T-helper 2 cell (primary cell): ENCODE measurements around the gene MAGI3.
"Not testable (repeated sequence)": the region's sequence is repeated elsewhere in the genome, so short reads cannot be mapped to it uniquely, and the experiment has no call there.

Experiments used
- DNase-seq, 5 experiments: peaks; one replicate each; pipeline versions ENCODE4 v3.0.0 to v3.0.0-alpha.2; 2012 to 2022

MAGI3 gene

GRCh38 chr1:113701429-113701828 is 311.1 kb downstream of the MAGI3 start:
- no peak for DNase-seq

- no peak for DNase-seq
Measured at GRCh38 chr1:113714606-113715269, 324.4 kb downstream of the MAGI3 start.

GRCh38 chr1:113717506-113717905 is 327.2 kb downstream of the MAGI3 start:
- DNase-seq, result not testable (repeated sequence)

- not testable (repeated sequence) for DNase-seq
Measured at GRCh38 chr1:113718621-113719020, 328.3 kb downstream of the MAGI3 start.

- DNase-seq, result no peak
Measured at GRCh38 chr1:113721010-113721409, 330.7 kb downstream of the MAGI3 start.

GRCh38 chr1:113732802-113733201 is 342.5 kb downstream of the MAGI3 start:
- DNase-seq, result no peak

- DNase-seq, result peak in 1 of 5 experiments; percentile 60
Measured at GRCh38 chr1:113734357-113735055, 344.2 kb downstream of the MAGI3 start.
